GM18907 (cell line): ENCODE results near the gene FEN1.

Experiments used
- ATAC-seq: cut with Tn5 transposase; IDR thresholded peaks from one replicate; pipeline ENCODE4 v1.9.1; 2021; ENCODE audit warnings: mild to moderate bottlenecking, moderate library complexity; ENCODE audit not compliant: unreplicated experiment

Gene FEN1

GRCh38 chr11:61756452-61757212 is 36.1 kb upstream of the FEN1 start:
- ATAC-seq = peak; percentile 44

GRCh38 chr11:61757213-61757862 is 35.4 kb upstream of the FEN1 start:
- ATAC-seq = no peak

GRCh38 chr11:61760946-61761345 is 31.8 kb upstream of the FEN1 start:
- no peak for ATAC-seq

- no peak for ATAC-seq
These were observed 31.1 kb upstream of the FEN1 start for GRCh38 chr11:61761440-61762222.

GRCh38 chr11:61762223-61762615 is 30.5 kb upstream of the FEN1 start:
- no peak for ATAC-seq

- no peak for ATAC-seq
These were observed 29.9 kb upstream of the FEN1 start for GRCh38 chr11:61762798-61763197.

GRCh38 chr11:61763930-61764605 is 28.6 kb upstream of the FEN1 start:
- ATAC-seq = no peak

GRCh38 chr11:61764606-61765260 is 28.0 kb upstream of the FEN1 start:
- no peak for ATAC-seq

- ATAC-seq = no peak
These were observed 27.0 kb upstream of the FEN1 start for GRCh38 chr11:61765550-61766253.

- ATAC-seq = no peak
These were observed 26.3 kb upstream of the FEN1 start for GRCh38 chr11:61766353-61766841.

GRCh38 chr11:61768376-61769076 is 24.2 kb upstream of the FEN1 start:
- ATAC-seq = no peak

- no peak for ATAC-seq
These were observed 23.4 kb upstream of the FEN1 start for GRCh38 chr11:61769169-61769920.

- no peak for ATAC-seq
These were observed 22.6 kb upstream of the FEN1 start for GRCh38 chr11:61769946-61770683.

GRCh38 chr11:61771195-61771894 is 21.4 kb upstream of the FEN1 start:
- ATAC-seq = no peak

GRCh38 chr11:61771985-61772455 is 20.7 kb upstream of the FEN1 start:
- ATAC-seq = no peak

- no peak for ATAC-seq
These were observed 19.4 kb upstream of the FEN1 start for GRCh38 chr11:61773356-61773755.

- no peak for ATAC-seq
These were observed 18.9 kb upstream of the FEN1 start for GRCh38 chr11:61773809-61774208.
